CD4-positive, CD25-positive, alpha-beta regulatory T cell (primary cell): ENCODE data around the gene NACC1. TPM values are rescaled to one million over a fixed set of nuclear protein-coding genes. Genes with fewer than 3 reads are reported as not detected.

Experiments
- polyA plus RNA-seq, 4 donors: library from polyadenylated mRNA; unstranded; fragments of 300-500 nt; fragmentation: Illumina TruSeq; gene quantifications; one replicate each; pipeline ENCODE4 v1.2.3, GENCODE V29; 2021
- total RNA-seq: library from RNA; stranded (reverse); gene quantifications from one replicate; pipeline ENCODE4 v1.2.3, GENCODE V29; 2022

NACC1 gene
- total and polyA plus RNA-seq, 5 donors from 2014 or later, result 0.71 to 25.4 (median 1.4) TPM

Other genes with a start within 250 kb of the NACC1 start
- 20.2 TPM for gene DNASE2, start 236.8 kb upstream of the NACC1 start, total RNA-seq
- gene DNASE2, start 236.8 kb upstream of the NACC1 start, polyA plus RNA-seq, result 10 to 100 TPM; 54.4 to 72.1 (median 63.6) TPM
- not detected for gene KLF1, start 231.1 kb upstream of the NACC1 start, total RNA-seq
- gene KLF1, start 231.1 kb upstream of the NACC1 start, polyA plus RNA-seq, result under 1 TPM in 1 of 4 donors, not detected in 3; 0.23 TPM
- gene GCDH, start 227.1 kb upstream of the NACC1 start, total RNA-seq, result 40.0 TPM
- gene GCDH, start 227.1 kb upstream of the NACC1 start, polyA plus RNA-seq, result 10 to 100 TPM; 15.1 to 17.6 (median 16.1) TPM
- gene SYCE2, start 199.0 kb upstream of the NACC1 start, total RNA-seq, result 0.54 TPM
- under 1 TPM in 1 of 4 donors, not detected in 3; 0.14 TPM for gene SYCE2, start 199.0 kb upstream of the NACC1 start, polyA plus RNA-seq
- 28.9 TPM for gene FARSA, start 184.6 kb upstream of the NACC1 start, total RNA-seq
- 10 to 100 TPM; 52.2 to 74.0 (median 62.6) TPM for gene FARSA, start 184.6 kb upstream of the NACC1 start, polyA plus RNA-seq
- gene CALR, start 179.7 kb upstream of the NACC1 start, total RNA-seq, result 484 TPM
- 100 to 1,000 TPM; 113 to 172 (median 149) TPM for gene CALR, start 179.7 kb upstream of the NACC1 start, polyA plus RNA-seq
- gene RAD23A, start 172.4 kb upstream of the NACC1 start, total RNA-seq, result 80.9 TPM
- gene RAD23A, start 172.4 kb upstream of the NACC1 start, polyA plus RNA-seq, result 10 to 100 TPM; 73.8 to 85.0 (median 78.1) TPM
- 7.4 TPM for gene GADD45GIP1, start 161.0 kb upstream of the NACC1 start, total RNA-seq
- 10 to 100 TPM; 57.2 to 71.9 (median 66.6) TPM for gene GADD45GIP1, start 161.0 kb upstream of the NACC1 start, polyA plus RNA-seq
- not detected for gene DAND5, start 148.7 kb upstream of the NACC1 start, total RNA-seq
- not detected for gene DAND5, start 148.7 kb upstream of the NACC1 start, polyA plus RNA-seq
- 1.2 TPM for gene NFIX, start 122.8 kb upstream of the NACC1 start, total RNA-seq
- under 1 TPM in 1 of 4 donors, not detected in 3; 0.15 TPM for gene NFIX, start 122.8 kb upstream of the NACC1 start, polyA plus RNA-seq
- 8.7 TPM for gene LYL1, start 15.4 kb upstream of the NACC1 start, total RNA-seq
- gene LYL1, start 15.4 kb upstream of the NACC1 start, polyA plus RNA-seq, result 10 to 100 TPM in 1 of 4 donors, 1 to 10 TPM in 3; 6.5 to 14.2 (median 7.5) TPM
- 57.6 TPM for gene TRMT1, start 1.5 kb upstream of the NACC1 start, total RNA-seq
- 10 to 100 TPM; 16.0 to 22.3 (median 19.9) TPM for gene TRMT1, start 1.5 kb upstream of the NACC1 start, polyA plus RNA-seq
- 56.5 TPM for gene STX10, start 32.1 kb downstream of the NACC1 start, total RNA-seq
- gene STX10, start 32.1 kb downstream of the NACC1 start, polyA plus RNA-seq, result 10 to 100 TPM; 52.4 to 68.2 (median 58.9) TPM
- gene IER2, start 32.1 kb downstream of the NACC1 start, total RNA-seq, result 478 TPM
- 100 to 1,000 TPM; 144 to 234 (median 197) TPM for gene IER2, start 32.1 kb downstream of the NACC1 start, polyA plus RNA-seq